Measurements from ENCODE around the gene TMEM154.

- TF ChIP-seq PRDM6 (tag by site-specific recombination; IDR thresholded peaks at IDR 0.05) (no peak), CTCF (tag by site-specific recombination; IDR thresholded peaks at IDR 0.05) (no peak), REPIN1 (tag by site-specific recombination; IDR thresholded peaks at IDR 0.05; ENCODE audit: low read depth) (no peak), ZNF488 (tag by site-specific recombination; IDR thresholded peaks at IDR 0.05) (no peak)
These were observed 6.7 kb upstream of the TMEM154 start for GRCh38 chr4:152686452-152687013.
